SK-N-SH treated with all-trans-retinoic acid at 6 μM for 48 hours (cell line): ENCODE measurements around the gene SMAP2.

Experiments
- ATAC-seq: fragments of 200-7000 bp; cut with Tn5 transposase; 3 replicates; pipeline ENCODE4 v1.9.1; 2020; ENCODE audit warnings: mild to moderate bottlenecking, moderate library complexity
- ARNTL ChIP-seq: fragments of 450-650 bp; formaldehyde crosslinking; IDR thresholded peaks from 2 replicates; pipeline ENCODE4 v1.5.0; 2020; ENCODE audit warnings: low read depth, mild to moderate bottlenecking, moderate library complexity, borderline replicate concordance
- BACH2 ChIP-seq: fragments of 250-450 bp; sonication (Bioruptor Pico); IDR thresholded peaks from 2 replicates; pipeline ENCODE4 v1.9.0; 2021; ENCODE audit warnings: mild to moderate bottlenecking, borderline replicate concordance
- CREB5 ChIP-seq: fragments of 250-450 bp; sonication (Bioruptor Pico); IDR thresholded peaks from 2 replicates; pipeline ENCODE4 v1.5.1; 2020; ENCODE audit warnings: low read depth, mild to moderate bottlenecking, moderate library complexity
- CSDC2 ChIP-seq: fragments of 250-450 bp; sonication (Bioruptor Pico); IDR thresholded peaks from 2 replicates; pipeline ENCODE4 v1.5.0; 2020; ENCODE audit warnings: mild to moderate bottlenecking, moderate library complexity
- CSRNP3 ChIP-seq: fragments of 250-450 bp; sonication (Bioruptor Pico); IDR thresholded peaks from 2 replicates; pipeline ENCODE4 v1.5.1; 2021; ENCODE audit warnings: mild to moderate bottlenecking, moderate library complexity
- ESRRG ChIP-seq: fragments of 250-450 bp; sonication (Bioruptor Pico); IDR thresholded peaks from 2 replicates; pipeline ENCODE4 v1.6.1; 2021; ENCODE audit warnings: mild to moderate bottlenecking
- GLIS3 ChIP-seq: fragments of 250-450 bp; sonication (Bioruptor Pico); IDR thresholded peaks from 2 replicates; pipeline ENCODE4 v1.5.0; 2020; ENCODE audit warnings: mild to moderate bottlenecking, moderate library complexity
- ISL1 ChIP-seq: fragments of 250-450 bp; sonication (Bioruptor Pico); IDR thresholded peaks from 2 replicates; pipeline ENCODE4 v2.1.2; 2022; ENCODE audit warnings: mild to moderate bottlenecking, moderate library complexity
- OSR1 ChIP-seq: fragments of 250-450 bp; sonication (Bioruptor Pico); IDR thresholded peaks from 2 replicates; pipeline ENCODE4 v1.8.0; 2022; ENCODE audit warnings: moderate library complexity, mild to moderate bottlenecking, inconsistent platforms
- PATZ1 ChIP-seq: fragments of 250-450 bp; sonication (Bioruptor Pico); IDR thresholded peaks from 2 replicates; pipeline ENCODE4 v1.8.0; 2020; ENCODE audit warnings: mild to moderate bottlenecking, moderate library complexity, borderline replicate concordance
- POU6F1 ChIP-seq: fragments of 250-450 bp; sonication (Bioruptor Pico); IDR thresholded peaks from 2 replicates; pipeline ENCODE4 v1.8.0; 2021; ENCODE audit warnings: low read depth, mild to moderate bottlenecking, moderate library complexity, borderline replicate concordance
- PPARA ChIP-seq: fragments of 250-450 bp; sonication (Bioruptor Pico); IDR thresholded peaks from 2 replicates; pipeline ENCODE4 v1.5.0; 2020; ENCODE audit warnings: mild to moderate bottlenecking, borderline replicate concordance
- RARB ChIP-seq: fragments of 250-450 bp; sonication (Bioruptor Pico); IDR thresholded peaks from 2 replicates; pipeline ENCODE4 v1.8.0; 2021; ENCODE audit warnings: mild to moderate bottlenecking, moderate library complexity
- SNAI2 ChIP-seq: fragments of 250-450 bp; sonication (Bioruptor Pico); IDR thresholded peaks from 2 replicates; pipeline ENCODE4 v1.5.0; 2020; ENCODE audit warnings: mild to moderate bottlenecking, moderate library complexity
- TCF4 ChIP-seq: fragments of 250-450 bp; sonication (Bioruptor Pico); IDR thresholded peaks from 2 replicates; pipeline ENCODE4 v1.8.0; 2021; ENCODE audit warnings: mild to moderate bottlenecking, moderate library complexity, borderline replicate concordance
- TOX ChIP-seq: fragments of 250-450 bp; sonication (Bioruptor Pico); IDR thresholded peaks from 2 replicates; pipeline ENCODE4 v1.8.0; 2021; ENCODE audit warnings: mild to moderate bottlenecking, moderate library complexity, borderline replicate concordance
- TSHZ2 ChIP-seq: fragments of 250-450 bp; sonication (Bioruptor Pico); IDR thresholded peaks from 2 replicates; pipeline ENCODE4 v1.5.0; 2020; ENCODE audit warnings: mild to moderate bottlenecking, moderate library complexity
- ZC3H10 ChIP-seq: fragments of 250-450 bp; sonication (Bioruptor Pico); IDR thresholded peaks from 2 replicates; pipeline ENCODE4 v1.5.1; 2021; ENCODE audit warnings: mild to moderate bottlenecking, moderate library complexity
- ZFP3 ChIP-seq: fragments of 250-450 bp; sonication (Bioruptor Pico); IDR thresholded peaks from 2 replicates; pipeline ENCODE4 v1.5.0; 2020; ENCODE audit warnings: mild to moderate bottlenecking, moderate library complexity
- ZFP30 ChIP-seq: fragments of 450-650 bp; formaldehyde crosslinking; IDR thresholded peaks from 2 replicates; pipeline ENCODE4 v1.5.0; 2022; ENCODE audit warnings: mild to moderate bottlenecking, moderate library complexity
- ZNF565 ChIP-seq: fragments of 450-650 bp; formaldehyde crosslinking; conservative IDR thresholded peaks from 2 replicates; pipeline ENCODE4 v1.5.0; 2020; ENCODE audit warnings: low read depth, mild to moderate bottlenecking, moderate library complexity
- ZNF70 ChIP-seq: fragments of 450-650 bp; formaldehyde crosslinking; IDR thresholded peaks from 2 replicates; pipeline ENCODE4 v1.5.0; 2020; ENCODE audit warnings: mild to moderate bottlenecking, moderate library complexity
- ZNF8 ChIP-seq: fragments of 450-650 bp; formaldehyde crosslinking; IDR thresholded peaks from 2 replicates; pipeline ENCODE4 v1.5.0; 2020; ENCODE audit warnings: mild to moderate bottlenecking, moderate library complexity

The SMAP2 gene

GRCh38 chr1:40431385-40431784 lies 57.9 kb downstream of the SMAP2 start:
- no peak for ATAC-seq
- TF ChIP-seq BACH2 (no peak), ZNF8 (no peak), ZNF565 (no peak), TOX (CRISPR knock-in tag) (no peak), ZFP3 (no peak), ZFP30 (CRISPR knock-in tag) (no peak), RARB (CRISPR knock-in tag) (no peak), ESRRG (CRISPR knock-in tag) (no peak), ISL1 (no peak), TCF4 (CRISPR knock-in tag) (no peak), ZNF70 (CRISPR knock-in tag) (no peak), CREB5 (no peak), CSDC2 (CRISPR knock-in tag) (no peak)

- no peak for ATAC-seq
- TF ChIP-seq BACH2: no peak
- TF ChIP-seq OSR1 (CRISPR knock-in tag): no peak
- TF ChIP-seq ZC3H10 (CRISPR knock-in tag): no peak
- no peak for TF ChIP-seq PATZ1 (CRISPR knock-in tag)
- no peak for TF ChIP-seq TCF4 (CRISPR knock-in tag)
- no peak for TF ChIP-seq CSRNP3 (CRISPR knock-in tag)
- no peak for TF ChIP-seq TSHZ2 (CRISPR knock-in tag)
- TF ChIP-seq ARNTL (CRISPR knock-in tag): no peak
- no peak for TF ChIP-seq POU6F1
- TF ChIP-seq GLIS3: no peak
- no peak for TF ChIP-seq ZNF565
- no peak for TF ChIP-seq TOX (CRISPR knock-in tag)
- TF ChIP-seq CSDC2 (CRISPR knock-in tag): no peak
- no peak for TF ChIP-seq RARB (CRISPR knock-in tag)
- TF ChIP-seq ESRRG (CRISPR knock-in tag): no peak
- no peak for TF ChIP-seq ZFP30 (CRISPR knock-in tag)
- TF ChIP-seq ZFP3: no peak
- no peak for TF ChIP-seq PPARA (CRISPR knock-in tag)
- no peak for TF ChIP-seq SNAI2 (CRISPR knock-in tag)
Observed at GRCh38 chr1:40432644-40433390, 59.3 kb downstream of the SMAP2 start.
